GM20000 (cell line): ENCODE measurements around the gene PIGBOS1.
A peak's percentile ranks its signal among the peaks of the same experiment; 100 is the strongest.
"Not testable (repeated sequence)": the region's sequence is repeated elsewhere in the genome, so short reads cannot be mapped to it uniquely, and the experiment has no call there.

Experiments
- DNase-seq: peaks from one replicate; pipeline ENCODE4 v3.0.0; 2012; ENCODE audit warnings: low spot score
- TF ChIP-seq, protein P1 (sequence below): IDR thresholded peaks from 2 replicates; pipeline ENCODE4 v1.5.1; 2012; ENCODE audit warnings: mild to moderate bottlenecking, control low read depth; ENCODE audit errors: extremely low read depth, missing control alignments

Gene PIGBOS1

DNA sequence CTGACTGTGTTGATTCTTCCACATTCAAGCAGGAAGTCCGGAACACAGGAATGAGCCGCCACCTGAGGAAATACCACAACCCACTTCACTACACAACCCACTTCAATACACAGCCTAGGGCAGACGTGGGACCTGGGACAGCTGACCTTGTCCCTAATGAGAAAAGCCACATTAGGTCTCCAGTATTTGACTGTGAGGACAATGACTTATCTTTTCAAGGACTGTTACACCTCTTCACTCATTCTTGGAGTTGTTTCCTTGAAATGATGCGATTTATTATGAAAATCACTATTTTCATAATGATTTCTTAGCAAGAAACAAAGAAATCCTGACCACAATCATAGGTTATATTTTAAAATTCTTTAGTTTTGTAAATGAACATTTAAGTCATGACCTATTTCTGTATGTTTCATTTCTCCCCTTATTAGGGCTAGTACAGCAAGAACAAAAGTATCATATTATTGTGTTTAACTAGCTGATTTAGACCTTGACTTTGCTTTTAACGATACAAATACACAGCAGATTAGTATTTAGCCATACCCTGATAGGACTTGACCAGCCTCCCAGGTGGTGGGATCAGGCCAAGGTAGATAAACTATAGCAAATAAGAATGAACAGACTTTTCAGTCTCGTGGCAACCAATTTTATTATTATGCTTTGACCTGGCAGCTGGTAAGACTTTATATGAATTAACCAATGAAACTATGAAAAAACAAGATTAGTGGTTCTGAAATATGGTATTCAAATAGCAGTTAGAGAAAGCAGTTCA, 35.4 kb downstream of the PIGBOS1 start:
- TF ChIP-seq, protein P1, sequence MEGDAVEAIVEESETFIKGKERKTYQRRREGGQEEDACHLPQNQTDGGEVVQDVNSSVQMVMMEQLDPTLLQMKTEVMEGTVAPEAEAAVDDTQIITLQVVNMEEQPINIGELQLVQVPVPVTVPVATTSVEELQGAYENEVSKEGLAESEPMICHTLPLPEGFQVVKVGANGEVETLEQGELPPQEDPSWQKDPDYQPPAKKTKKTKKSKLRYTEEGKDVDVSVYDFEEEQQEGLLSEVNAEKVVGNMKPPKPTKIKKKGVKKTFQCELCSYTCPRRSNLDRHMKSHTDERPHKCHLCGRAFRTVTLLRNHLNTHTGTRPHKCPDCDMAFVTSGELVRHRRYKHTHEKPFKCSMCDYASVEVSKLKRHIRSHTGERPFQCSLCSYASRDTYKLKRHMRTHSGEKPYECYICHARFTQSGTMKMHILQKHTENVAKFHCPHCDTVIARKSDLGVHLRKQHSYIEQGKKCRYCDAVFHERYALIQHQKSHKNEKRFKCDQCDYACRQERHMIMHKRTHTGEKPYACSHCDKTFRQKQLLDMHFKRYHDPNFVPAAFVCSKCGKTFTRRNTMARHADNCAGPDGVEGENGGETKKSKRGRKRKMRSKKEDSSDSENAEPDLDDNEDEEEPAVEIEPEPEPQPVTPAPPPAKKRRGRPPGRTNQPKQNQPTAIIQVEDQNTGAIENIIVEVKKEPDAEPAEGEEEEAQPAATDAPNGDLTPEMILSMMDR = no peak
- no peak for DNase-seq

DNA sequence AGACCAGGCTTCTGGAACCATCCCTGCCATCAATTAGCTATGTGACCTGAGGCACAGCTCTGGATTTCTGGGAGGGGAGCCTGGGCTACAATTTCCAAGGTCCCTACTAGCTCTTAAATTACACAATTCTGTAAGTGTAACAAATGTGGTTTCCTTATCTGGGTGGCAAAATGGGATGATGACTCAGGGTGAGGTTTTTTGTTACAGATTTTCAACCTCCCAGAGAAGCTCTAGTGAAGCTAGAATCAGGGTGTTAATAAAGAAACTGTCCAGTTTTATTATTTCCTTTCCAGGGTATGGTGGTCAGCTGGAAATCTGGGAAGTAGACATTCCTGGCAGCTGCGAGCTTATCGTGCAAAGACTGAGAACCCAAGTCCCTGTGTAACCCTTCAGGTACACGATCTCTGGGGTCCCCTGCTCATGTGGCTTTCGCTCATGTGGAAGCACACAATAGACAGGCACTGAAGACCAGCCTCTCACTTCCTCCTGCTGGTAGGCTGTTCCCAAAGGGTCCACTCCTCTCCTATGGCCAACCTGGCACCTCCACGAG, 36.6 kb downstream of the PIGBOS1 start:
- DNase-seq = no peak
- TF ChIP-seq, protein P1 = no peak

DNA sequence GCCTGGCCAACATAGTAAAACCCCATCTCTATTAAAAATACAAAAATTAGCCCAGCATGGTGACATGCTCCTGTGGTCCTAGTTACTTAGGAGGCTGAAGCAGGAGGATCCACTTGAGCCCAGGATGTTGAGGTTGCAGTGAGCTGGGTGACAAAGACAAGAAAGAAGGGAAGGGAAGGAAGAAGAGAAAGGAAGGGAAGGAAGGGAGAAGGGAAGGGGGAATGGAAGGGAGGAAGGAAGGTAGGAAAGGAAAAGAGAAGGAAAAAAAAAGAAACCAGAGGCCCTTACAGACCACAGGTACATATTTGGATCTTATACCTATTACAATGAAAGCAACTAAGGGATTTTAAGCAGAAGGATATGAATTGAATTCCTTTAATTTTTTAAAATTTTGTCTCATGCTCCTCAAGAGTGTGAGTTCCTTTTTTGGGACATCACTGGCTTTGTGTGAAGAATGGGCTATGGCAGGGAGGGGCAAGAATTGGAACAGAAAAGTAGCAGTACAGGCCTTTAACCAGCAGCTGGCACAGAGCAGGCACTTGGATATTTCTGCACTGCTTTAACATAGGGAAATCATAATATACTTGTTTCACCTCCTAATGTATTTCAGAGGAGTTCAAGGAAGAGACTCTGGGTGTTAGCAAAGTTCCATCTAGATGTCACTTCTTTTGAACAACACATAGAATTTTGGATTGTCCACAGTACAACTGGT, 37.2 kb downstream of the PIGBOS1 start:
- DNase-seq = no peak
- TF ChIP-seq, protein P1 = no peak

DNA sequence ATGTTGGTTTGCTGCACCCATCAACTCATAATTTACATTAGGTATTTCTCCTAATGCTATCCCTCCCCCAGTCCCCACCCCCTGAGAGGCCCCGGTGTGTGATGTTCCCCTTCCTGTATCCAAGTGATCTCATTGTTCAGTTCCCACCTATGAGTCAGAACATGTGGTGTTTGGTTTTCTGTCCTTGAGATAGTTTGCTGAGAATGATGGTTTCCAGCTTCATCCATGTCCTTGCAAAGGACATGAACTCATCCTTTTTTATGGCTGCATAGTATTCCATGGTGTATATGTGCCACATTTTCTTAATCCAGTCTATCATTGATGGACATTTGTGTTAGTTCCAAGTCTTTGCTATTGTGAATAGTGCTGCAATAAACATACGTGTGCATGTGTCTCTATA, 38.3 kb downstream of the PIGBOS1 start:
- DNase-seq = not testable (repeated sequence)

DNA sequence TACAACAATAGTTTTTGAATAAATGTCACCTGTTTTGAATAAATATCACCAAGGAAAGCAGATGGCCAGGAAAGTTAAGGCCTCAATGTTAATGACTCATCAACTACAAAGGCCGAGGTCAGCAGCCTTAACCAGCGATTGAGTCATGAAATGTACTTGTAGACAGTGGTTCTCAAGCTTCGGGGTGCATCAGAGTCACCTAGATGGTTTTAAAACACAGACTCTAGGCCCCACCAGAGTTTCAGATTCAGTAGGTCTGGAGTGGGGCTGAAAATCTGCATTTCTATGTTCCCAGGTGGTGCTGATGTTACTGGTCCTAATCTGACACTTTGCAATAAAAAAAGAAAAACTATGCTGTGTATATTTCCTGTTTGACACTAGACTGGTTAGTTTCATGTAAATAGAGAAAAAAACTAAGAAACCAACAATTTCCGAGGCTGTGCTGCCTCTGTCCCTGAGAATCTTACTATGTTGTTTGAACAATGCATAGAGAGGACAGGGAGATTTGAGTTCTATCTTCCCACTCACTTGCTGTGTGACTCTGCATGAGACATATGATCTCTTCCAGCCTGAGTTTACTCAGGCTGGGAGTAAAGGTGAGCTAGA, 39.1 kb downstream of the PIGBOS1 start:
- TF ChIP-seq, protein P1 = no peak
- peak; percentile 58 for DNase-seq

DNA sequence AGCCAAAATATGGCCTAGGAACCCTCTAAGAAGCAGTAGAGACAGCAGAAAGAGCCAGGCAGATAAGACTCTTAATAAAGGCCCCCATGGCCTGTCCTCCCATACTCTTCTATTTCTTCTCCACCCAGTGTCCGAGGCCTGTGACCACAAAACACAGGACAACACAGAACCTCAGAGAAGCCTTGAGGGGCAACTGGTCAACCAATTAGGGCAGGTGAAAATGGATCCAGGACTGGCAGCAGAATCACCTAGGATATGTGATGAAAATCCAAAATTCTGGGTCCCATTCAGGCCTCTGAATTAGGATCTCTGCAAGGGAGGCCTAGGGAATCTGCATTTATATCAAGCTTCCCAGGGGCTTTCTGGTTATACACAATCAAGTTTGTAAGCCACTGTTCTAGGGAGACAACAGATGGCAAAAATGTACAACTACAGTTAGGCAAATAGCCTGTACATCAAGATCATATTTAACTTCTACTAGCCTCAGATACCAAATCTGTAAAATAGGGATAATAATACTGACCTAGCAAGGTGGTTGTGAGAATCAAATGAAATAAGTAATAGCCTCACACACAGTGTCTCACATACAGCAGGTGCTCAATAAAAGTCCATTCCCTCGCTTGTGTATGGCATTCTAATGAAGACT, 39.7 kb downstream of the PIGBOS1 start:
- DNase-seq = no peak
- TF ChIP-seq, protein P1 = no peak

DNA sequence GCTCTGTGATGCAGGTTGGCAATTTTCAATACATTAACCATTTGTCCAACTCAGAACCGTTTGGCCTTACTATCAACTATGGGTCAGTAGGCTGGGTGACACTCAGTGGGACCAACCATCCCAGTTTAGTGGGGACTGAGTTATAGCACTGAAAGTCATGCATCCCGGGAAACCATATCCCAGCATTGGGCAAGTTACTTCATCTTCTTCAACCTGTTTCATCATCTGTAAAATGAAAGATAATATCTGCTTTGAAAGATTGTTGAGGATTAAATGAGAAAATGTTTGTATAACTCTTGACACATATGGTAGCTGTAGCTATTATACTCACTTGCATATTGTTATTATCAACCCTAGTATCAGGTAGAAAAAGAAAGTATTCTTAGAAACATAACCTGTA, 41.2 kb downstream of the PIGBOS1 start:
- DNase-seq = no peak
- TF ChIP-seq, protein P1 = no peak
